SW480 (cell line): ENCODE data around the gene UGT2B11.
"Not testable (repeated sequence)": the region's sequence is repeated elsewhere in the genome, so short reads cannot be mapped to it uniquely, and the experiment has no call there.

ENCODE experiments used
- DNase-seq: peaks from one replicate; pipeline ENCODE4 v3.0.0-alpha.2; 2016; ENCODE audit warnings: low spot score

The UGT2B11 gene

DNA sequence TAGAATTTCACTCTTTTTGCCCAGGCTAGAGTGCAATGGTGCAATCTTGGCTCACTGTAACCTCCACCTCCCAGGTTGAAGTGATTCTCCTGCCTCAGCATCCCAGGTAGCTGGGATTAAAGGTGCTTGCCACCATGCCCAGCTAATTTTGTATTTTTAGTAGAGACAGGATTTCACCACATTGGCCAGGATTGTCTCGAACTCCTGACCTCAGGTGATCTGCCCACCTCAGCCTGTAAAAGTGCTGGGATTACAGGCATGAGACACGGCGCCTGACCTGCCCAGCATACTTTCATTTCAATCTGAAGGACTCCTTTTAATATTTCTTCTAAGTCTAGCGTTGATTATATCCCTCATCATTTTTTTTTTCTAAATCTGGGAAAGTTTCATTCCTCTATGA, 45.4 kb downstream of the UGT2B11 start:
- DNase-seq = not testable (repeated sequence)

DNA sequence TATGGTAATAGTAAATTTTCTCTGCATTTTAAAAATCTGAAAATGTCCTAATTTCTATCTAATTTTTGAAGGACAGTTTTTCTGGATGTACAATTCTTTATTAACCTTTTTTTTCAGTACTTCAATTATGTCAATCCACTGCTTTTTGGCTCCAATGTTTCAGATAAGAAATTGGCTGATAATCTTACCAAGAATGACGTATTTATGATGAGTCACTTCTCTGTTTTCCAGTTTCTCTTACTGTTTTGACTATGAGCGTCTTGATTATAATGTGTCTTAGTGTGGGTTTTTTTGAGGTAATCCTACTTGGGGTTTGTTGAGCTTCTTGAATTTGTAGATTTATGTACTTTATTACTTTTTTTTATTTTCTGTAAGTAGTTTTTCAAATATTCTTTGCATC, 47.2 kb downstream of the UGT2B11 start:
- DNase-seq = no peak

DNA sequence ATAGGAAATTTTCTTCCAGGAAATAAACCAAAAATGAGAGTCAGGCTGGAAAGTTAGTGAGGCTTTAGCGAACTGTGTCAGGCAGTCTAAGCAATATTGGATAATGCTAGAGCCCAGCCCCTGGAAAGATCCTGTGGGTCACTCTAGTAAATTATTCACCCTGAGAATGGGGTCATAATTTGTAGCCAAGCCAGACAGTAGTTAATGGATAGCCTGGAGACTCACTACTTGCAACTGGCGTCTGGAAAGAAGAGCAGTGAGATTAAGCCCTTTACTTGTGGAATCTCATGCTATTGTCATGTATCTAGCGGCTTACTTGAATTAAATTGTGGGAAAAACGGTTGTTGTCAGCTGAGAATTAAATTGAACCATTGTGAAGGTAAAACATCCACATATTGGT, 48.2 kb downstream of the UGT2B11 start:
- DNase-seq = not testable (repeated sequence)

DNA sequence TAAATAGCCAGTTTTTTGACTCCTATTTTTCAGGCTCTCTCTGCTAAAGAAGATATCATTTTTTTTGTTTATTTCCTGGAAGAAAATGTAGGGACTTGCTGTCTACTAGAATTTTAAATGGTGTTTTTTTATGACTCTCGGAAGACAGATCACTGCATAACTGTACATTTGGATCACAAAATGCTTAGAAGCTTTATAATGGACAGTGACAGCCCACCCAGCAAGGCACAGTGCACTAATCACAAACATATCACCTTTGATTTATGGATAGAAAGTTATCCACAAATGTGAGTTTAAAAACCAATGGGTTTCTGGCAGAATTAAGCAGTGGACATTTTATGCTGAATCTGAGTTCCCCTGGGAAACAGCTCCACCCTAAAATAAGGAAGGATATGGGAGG, 48.8 kb downstream of the UGT2B11 start:
- not testable (repeated sequence) for DNase-seq

- DNase-seq = no peak
Observed at GRCh38 chr4:69156913-69157312, 57.6 kb downstream of the UGT2B11 start.

- DNase-seq = no peak
Observed at GRCh38 chr4:69154021-69154420, 60.5 kb downstream of the UGT2B11 start.
